DLD1 (cell line): ENCODE results near the gene PCCA.
"Not testable (repeated sequence)": the region's sequence is repeated elsewhere in the genome, so short reads cannot be mapped to it uniquely, and the experiment has no call there.

Source experiments
- in situ Hi-C: cut with HindIII; loops from 2 replicates; pipeline ENCODE4 v1.10.0; 2017; ENCODE audit warnings: low sequenced_read_pairs

Gene PCCA

GRCh38 chr13:100178309-100178708 lies 89.4 kb downstream of the PCCA start:
- in situ Hi-C loops, result no loop called here

- in situ Hi-C loops, result no loop called here
Measured at GRCh38 chr13:100179276-100179675, 90.4 kb downstream of the PCCA start.

- in situ Hi-C loops, result no loop called here
Measured at GRCh38 chr13:100182900-100183490, 94.1 kb downstream of the PCCA start.

GRCh38 chr13:100184095-100184494 lies 95.2 kb downstream of the PCCA start:
- in situ Hi-C loops, result no loop called here

GRCh38 chr13:100195568-100195967 lies 106.7 kb downstream of the PCCA start:
- in situ Hi-C loops, result no loop called here

- in situ Hi-C loops, result no loop called here
Measured at GRCh38 chr13:100196375-100196774, 107.5 kb downstream of the PCCA start.

GRCh38 chr13:100197116-100197515 lies 108.2 kb downstream of the PCCA start:
- in situ Hi-C loops, result no loop called here

GRCh38 chr13:100197591-100198365 lies 108.9 kb downstream of the PCCA start:
- in situ Hi-C loops, result no loop called here

- in situ Hi-C loops, result no loop called here
Measured at GRCh38 chr13:100203696-100204367, 114.9 kb downstream of the PCCA start.

- in situ Hi-C loops, result no loop called here
Measured at GRCh38 chr13:100208002-100208401, 119.1 kb downstream of the PCCA start.

GRCh38 chr13:100208626-100209025 lies 119.7 kb downstream of the PCCA start:
- in situ Hi-C loops, result no loop called here

- in situ Hi-C loops, result no loop called here
Measured at GRCh38 chr13:100209857-100210825, 121.2 kb downstream of the PCCA start.

- in situ Hi-C loops, result no loop called here
Measured at GRCh38 chr13:100211016-100211710, 122.3 kb downstream of the PCCA start.

- in situ Hi-C loops, result no loop called here
Measured at GRCh38 chr13:100212904-100213553, 124.1 kb downstream of the PCCA start.

GRCh38 chr13:100213576-100213975 lies 124.7 kb downstream of the PCCA start:
- in situ Hi-C loops, result no loop called here

- in situ Hi-C loops, result no loop called here
Measured at GRCh38 chr13:100214886-100215285, 126.0 kb downstream of the PCCA start.

GRCh38 chr13:100221166-100221565 lies 132.3 kb downstream of the PCCA start:
- in situ Hi-C loops, result no loop called here

- in situ Hi-C loops, result not testable (repeated sequence)
Measured at GRCh38 chr13:100223966-100224530, 135.2 kb downstream of the PCCA start.

- in situ Hi-C loops, result no loop called here
Measured at GRCh38 chr13:100229603-100230002, 140.7 kb downstream of the PCCA start.
